Measurements from ENCODE around the gene C19orf53.
"Not testable (repeated sequence)": the region's sequence is repeated elsewhere in the genome, so short reads cannot be mapped to it uniquely, and the experiment has no call there.

The C19orf53 gene

GRCh38 chr19:13770013-13770635 is 4.1 kb upstream of the C19orf53 start:
- TF ChIP-seq CTCF (IDR thresholded peaks at IDR 0.05) (no peak), ZFX (IDR thresholded peaks at IDR 0.05; ENCODE audit: borderline replicate concordance) (no peak)
- no peak overlapping the region for H3K27ac ChIP-seq

GRCh38 chr19:13778398-13778797 is 4.1 kb downstream of the C19orf53 start:
- no peak for TF ChIP-seq ZFX (IDR thresholded peaks at IDR 0.05; ENCODE audit: borderline replicate concordance)
- H3K27ac ChIP-seq, result no peak overlapping the region

GRCh38 chr19:13778847-13779246 is 4.6 kb downstream of the C19orf53 start:
- no peak overlapping the region for H3K27ac ChIP-seq
- TF ChIP-seq ZFX (IDR thresholded peaks at IDR 0.05; ENCODE audit: borderline replicate concordance) (no peak), CTCF (IDR thresholded peaks at IDR 0.05) (no peak)

- H3K27ac ChIP-seq, result not testable (repeated sequence)
Measured at GRCh38 chr19:13779794-13780193, 5.5 kb downstream of the C19orf53 start.

GRCh38 chr19:13781547-13781946 is 7.3 kb downstream of the C19orf53 start:
- H3K27ac ChIP-seq, result no peak overlapping the region
- no peak for TF ChIP-seq ZFX (IDR thresholded peaks at IDR 0.05; ENCODE audit: borderline replicate concordance)
- TF ChIP-seq CTCF (IDR thresholded peaks at IDR 0.05), result no peak

GRCh38 chr19:13782537-13782936 is 8.3 kb downstream of the C19orf53 start:
- TF ChIP-seq CTCF (IDR thresholded peaks at IDR 0.05) (no peak), ZFX (IDR thresholded peaks at IDR 0.05; ENCODE audit: borderline replicate concordance) (no peak)
- H3K27ac ChIP-seq, result no peak overlapping the region

GRCh38 chr19:13783565-13784500 is 9.6 kb downstream of the C19orf53 start:
- H3K27ac ChIP-seq, result no peak overlapping the region

More at GRCh38 chr19:13783565-13784500, 9.6 kb downstream of the C19orf53 start:
- TF ChIP-seq CTCF (IDR thresholded peaks at IDR 0.05) (no peak), ZFX (IDR thresholded peaks at IDR 0.05; ENCODE audit: borderline replicate concordance) (no peak)
